ENCODE results near the gene GJA10. TPM values are rescaled to one million over a fixed set of nuclear protein-coding genes. Genes with fewer than 3 reads are reported as not detected.
A peak's percentile ranks its signal among the peaks of the same experiment; 100 is the strongest.

The GJA10 gene
- total RNA-seq, 1 donor from 2014 or later, result 1.7 TPM

- DNase-seq (ENCODE audit: low spot score), result no peak
These were observed 22.9 kb downstream of the GJA10 start for GRCh38 chr6:89917216-89917615.

GRCh38 chr6:89917801-89918366 is 23.6 kb downstream of the GJA10 start:
- no peak for DNase-seq (ENCODE audit: low spot score)

DNA sequence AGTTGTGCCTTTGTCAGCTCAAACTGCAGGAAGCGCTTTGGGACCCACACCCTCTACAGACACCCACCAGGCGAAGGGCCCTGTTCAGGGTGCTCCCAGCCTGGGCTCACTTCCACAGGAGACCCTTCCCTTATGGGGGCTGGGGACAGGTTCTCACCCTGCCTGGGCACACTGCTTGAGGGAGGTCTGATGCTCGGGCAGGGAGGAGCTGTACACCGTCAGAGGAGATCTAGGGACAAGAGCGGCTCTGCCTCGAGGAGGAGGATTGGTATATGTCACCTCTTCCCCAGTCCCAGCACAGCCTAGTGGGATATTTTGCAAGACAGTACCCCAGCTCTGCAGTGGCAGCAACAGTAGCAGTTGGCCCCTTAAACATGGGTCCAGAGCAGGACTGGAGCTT is 26.9 kb downstream of the GJA10 start:
- no peak for DNase-seq (ENCODE audit: low spot score)

DNA sequence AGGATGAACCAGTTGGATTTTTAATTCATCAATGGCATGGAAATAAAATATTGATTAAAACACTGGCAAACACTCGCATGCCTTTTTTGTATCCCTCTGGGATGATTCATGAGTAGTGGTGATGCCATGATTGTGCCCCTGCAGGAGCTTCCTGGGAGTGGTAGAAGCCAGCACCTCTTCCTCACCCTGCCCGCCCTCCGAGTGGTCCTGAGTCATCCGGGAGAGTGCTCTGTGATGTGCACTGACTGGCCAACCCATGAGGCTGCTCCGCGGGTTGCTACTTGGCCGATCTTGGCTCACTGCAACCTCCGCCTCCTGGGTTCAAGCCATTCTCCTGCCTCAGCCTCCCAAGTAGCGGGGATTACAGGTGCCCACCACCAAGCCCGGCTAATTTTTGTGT is 27.4 kb downstream of the GJA10 start:
- no peak for DNase-seq (ENCODE audit: low spot score)

- DNase-seq (ENCODE audit: low spot score), result no peak
These were observed 30.0 kb downstream of the GJA10 start for GRCh38 chr6:89924231-89924630.

GRCh38 chr6:89925826-89926225 is 31.6 kb downstream of the GJA10 start:
- DNase-seq (ENCODE audit: low spot score), result no peak

GRCh38 chr6:89927264-89927663 is 33.0 kb downstream of the GJA10 start:
- no peak for DNase-seq (ENCODE audit: low spot score)

- peak; percentile 3 for DNase-seq (ENCODE audit: low spot score)
These were observed 33.7 kb downstream of the GJA10 start for GRCh38 chr6:89927791-89928550.

GRCh38 chr6:89928604-89929003 is 34.3 kb downstream of the GJA10 start:
- DNase-seq (ENCODE audit: low spot score), result peak; percentile 65

- DNase-seq (ENCODE audit: low spot score), result peak; percentile 16
These were observed 36.5 kb downstream of the GJA10 start for GRCh38 chr6:89930789-89931188.

- DNase-seq (ENCODE audit: low spot score), result no peak
These were observed 38.1 kb downstream of the GJA10 start for GRCh38 chr6:89932245-89932802.

- DNase-seq (ENCODE audit: low spot score), result no peak
These were observed 40.6 kb downstream of the GJA10 start for GRCh38 chr6:89934685-89935366.

GRCh38 chr6:89936177-89936576 is 41.9 kb downstream of the GJA10 start:
- no peak for DNase-seq (ENCODE audit: low spot score)

- DNase-seq (ENCODE audit: low spot score), result no peak
These were observed 43.7 kb downstream of the GJA10 start for GRCh38 chr6:89938014-89938413.

- DNase-seq (ENCODE audit: low spot score), result no peak
These were observed 44.9 kb downstream of the GJA10 start for GRCh38 chr6:89939144-89939543.

- peak; percentile 92 for DNase-seq (ENCODE audit: low spot score)
These were observed 46.2 kb downstream of the GJA10 start for GRCh38 chr6:89940225-89941027.

DNA sequence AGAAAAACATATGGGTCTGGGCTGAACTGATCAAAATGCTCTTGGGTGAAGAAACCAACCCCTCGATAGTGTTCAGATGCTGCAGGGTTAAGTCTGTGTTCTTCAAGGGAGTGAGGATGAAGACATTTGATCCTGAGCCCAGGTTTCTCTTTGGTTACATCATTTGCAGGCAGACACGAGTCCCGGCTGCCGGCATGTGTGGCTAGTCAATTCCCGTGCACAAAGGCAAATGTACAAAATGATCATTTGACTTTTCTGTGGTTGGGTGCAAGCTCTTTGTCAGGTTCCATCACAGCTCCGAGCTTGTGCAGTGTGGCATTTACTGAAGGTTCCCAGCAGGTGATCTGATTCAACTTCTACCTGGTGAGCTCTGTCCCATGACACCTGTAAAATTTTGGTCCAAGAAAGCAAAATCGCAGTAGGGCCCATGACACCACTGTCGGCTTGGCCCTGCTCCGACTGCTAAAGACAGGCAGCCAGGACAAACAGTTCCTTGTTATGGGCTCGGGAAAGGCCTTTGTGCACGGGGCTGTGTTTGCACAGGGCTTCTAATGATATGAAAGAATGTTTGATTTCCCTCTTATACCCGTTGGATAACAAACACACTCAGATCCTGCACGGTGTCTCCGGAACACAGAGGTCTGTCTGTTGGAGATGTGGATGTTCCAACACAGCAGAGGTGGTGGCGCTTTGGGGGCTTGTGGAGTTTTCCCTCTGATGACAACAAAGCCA is 46.9 kb downstream of the GJA10 start:
- peak; percentile 22 for DNase-seq (ENCODE audit: low spot score)

DNA sequence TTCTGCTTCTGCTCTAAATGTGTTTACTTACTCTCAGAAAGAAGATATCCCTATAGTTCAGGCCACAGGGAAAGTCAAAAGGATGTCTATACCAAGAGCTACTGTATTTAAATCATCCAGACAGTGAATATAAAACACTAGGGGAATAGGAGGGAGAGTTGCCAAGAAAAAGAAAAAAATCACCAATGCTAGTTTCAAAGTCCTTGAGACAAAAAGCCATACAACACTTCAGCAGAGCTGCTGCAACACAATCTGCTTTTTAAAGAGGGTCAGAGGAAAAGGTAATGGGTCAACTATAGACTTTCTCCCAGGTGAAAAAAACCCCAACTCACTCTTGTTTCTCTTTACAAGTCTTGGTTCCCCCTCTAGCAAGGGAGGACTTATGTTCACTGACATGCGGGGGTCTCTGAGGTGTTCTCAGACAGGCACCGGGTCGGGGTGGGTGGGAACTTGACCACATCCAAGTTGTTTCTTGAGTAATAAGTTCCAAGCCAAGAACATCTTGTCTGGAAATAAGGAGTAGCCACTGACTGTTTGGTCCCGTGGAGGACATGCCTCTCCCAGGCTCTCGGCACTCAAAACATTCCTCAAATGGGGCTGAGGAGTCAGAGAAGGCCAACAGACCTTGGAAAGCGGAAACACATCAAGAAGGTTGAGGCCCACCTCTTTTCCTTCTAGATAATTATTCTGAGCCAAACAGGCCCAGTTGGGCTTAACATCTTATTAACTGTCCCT is 47.7 kb downstream of the GJA10 start:
- DNase-seq (ENCODE audit: low spot score), result peak; percentile 34

GRCh38 chr6:89942601-89943000 is 48.3 kb downstream of the GJA10 start:
- DNase-seq (ENCODE audit: low spot score), result no peak

GRCh38 chr6:89944181-89944755 is 50.0 kb downstream of the GJA10 start:
- DNase-seq (ENCODE audit: low spot score), result no peak
